IPS-18a (cell line): ENCODE measurements around the gene PPP4R4.

Source experiments
- H3K27ac ChIP-seq: one replicate; pipeline ENCODE4 v1.5.1; 2013; ENCODE audit warnings: low read length
- H3K27me3 ChIP-seq: one replicate; pipeline ENCODE4 v1.6.1; 2013; ENCODE audit warnings: mild to moderate bottlenecking, low read length; ENCODE audit not compliant: control insufficient read depth, insufficient read depth
- H3K36me3 ChIP-seq: one replicate; pipeline ENCODE4 v1.6.1; 2013; ENCODE audit warnings: low read depth, low read length; ENCODE audit not compliant: control insufficient read depth
- H3K4me1 ChIP-seq: one replicate; pipeline ENCODE4 v1.6.1; 2013; ENCODE audit warnings: low read depth, low read length; ENCODE audit not compliant: control insufficient read depth
- H3K4me3 ChIP-seq: one replicate; pipeline ENCODE4 v1.5.1; 2013; ENCODE audit warnings: low read length
- H3K9ac ChIP-seq: one replicate; pipeline ENCODE4 v1.6.1; 2013; ENCODE audit warnings: mild to moderate bottlenecking, low read length, moderate library complexity
- H3K9me3 ChIP-seq: one replicate; pipeline ENCODE4 v1.6.1; 2013; ENCODE audit warnings: low read depth, low read length; ENCODE audit not compliant: control insufficient read depth

PPP4R4 gene

DNA sequence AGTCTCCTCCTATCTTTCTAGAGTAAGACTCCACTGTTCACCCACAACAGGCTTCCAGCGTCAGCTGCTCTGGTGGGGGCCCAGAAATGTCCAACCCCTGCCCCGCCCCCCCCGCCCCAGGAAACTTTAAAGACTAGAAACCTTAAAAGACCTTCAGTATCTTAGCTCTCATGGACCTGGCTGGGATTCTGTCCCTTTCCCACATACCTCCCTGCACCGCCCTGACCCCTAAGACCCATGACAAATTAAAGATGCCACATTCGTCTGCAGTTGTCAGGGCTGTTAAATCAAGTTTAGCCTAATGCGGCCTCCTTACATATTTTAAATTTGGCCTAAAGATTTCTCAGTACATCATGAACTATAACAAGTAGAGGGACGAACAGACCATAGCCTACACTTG, 129.0 kb downstream of the PPP4R4 start:
- H3K27me3 ChIP-seq = no peaks in the 10 kb centered on the region
- no peak overlapping the region for H3K4me3 ChIP-seq
- no peak overlapping the region for H3K9ac ChIP-seq
- no peaks in the 10 kb centered on the region for H3K36me3 ChIP-seq
- H3K9me3 ChIP-seq = no peaks in the 10 kb centered on the region
- H3K27ac ChIP-seq = no peak overlapping the region
- no peaks in the 10 kb centered on the region for H3K4me1 ChIP-seq

DNA sequence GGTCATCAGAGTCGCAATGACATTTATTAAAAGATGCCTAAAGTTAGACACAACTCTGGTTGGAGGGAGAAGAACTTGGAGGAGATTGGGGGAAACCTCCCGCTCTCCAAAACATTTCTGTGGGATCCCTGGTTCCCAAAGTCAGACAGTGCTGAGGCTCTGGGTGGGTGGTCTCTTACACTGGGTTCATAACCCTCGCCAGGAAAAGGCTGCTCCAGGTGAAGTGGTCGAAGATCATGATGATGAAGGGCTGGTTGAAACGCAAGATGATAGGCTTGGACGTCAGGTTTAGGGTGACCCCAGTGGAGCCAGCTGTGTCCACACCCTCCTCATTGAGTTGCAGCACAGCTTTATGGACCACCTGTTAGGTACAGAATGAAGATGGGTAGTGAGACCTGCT, 130.1 kb downstream of the PPP4R4 start:
- no peak overlapping the region for H3K27ac ChIP-seq
- H3K9ac ChIP-seq = no peak overlapping the region
- no peaks in the 10 kb centered on the region for H3K4me1 ChIP-seq
- no peaks in the 10 kb centered on the region for H3K9me3 ChIP-seq
- H3K27me3 ChIP-seq = no peaks in the 10 kb centered on the region
- H3K4me3 ChIP-seq = no peak overlapping the region
- no peaks in the 10 kb centered on the region for H3K36me3 ChIP-seq

GRCh38 chr14:94305620-94306019, 131.5 kb downstream of the PPP4R4 start:
- H3K36me3 ChIP-seq = no peaks in the 10 kb centered on the region

GRCh38 chr14:94306047-94306978, 132.2 kb downstream of the PPP4R4 start:
- no peaks in the 10 kb centered on the region for H3K4me1 ChIP-seq
- no peaks in the 10 kb centered on the region for H3K27me3 ChIP-seq
- no peaks in the 10 kb centered on the region for H3K36me3 ChIP-seq
- no peak overlapping the region for H3K27ac ChIP-seq
- no peak overlapping the region for H3K4me3 ChIP-seq
- H3K9ac ChIP-seq = no peak overlapping the region
- H3K9me3 ChIP-seq = no peaks in the 10 kb centered on the region

More at GRCh38 chr14:94305620-94306019, 131.5 kb downstream of the PPP4R4 start:
- Histone ChIP-seq H3K9me3 (no peaks in the 10 kb centered on the region), H3K27me3 (no peaks in the 10 kb centered on the region), H3K9ac (no peak overlapping the region), H3K27ac (no peak overlapping the region), H3K4me1 (no peaks in the 10 kb centered on the region), H3K4me3 (no peak overlapping the region)

- Histone ChIP-seq H3K27ac (no peak overlapping the region), H3K27me3 (no peaks in the 10 kb centered on the region), H3K36me3 (no peaks in the 10 kb centered on the region), H3K4me1 (no peaks in the 10 kb centered on the region), H3K4me3 (no peak overlapping the region), H3K9me3 (no peaks in the 10 kb centered on the region), H3K9ac (no peak overlapping the region)
Observed at GRCh38 chr14:94307410-94307992, 133.4 kb downstream of the PPP4R4 start.

GRCh38 chr14:94309721-94310120, 135.6 kb downstream of the PPP4R4 start:
- Histone ChIP-seq H3K27me3 (no peaks in the 10 kb centered on the region), H3K9ac (no peak overlapping the region), H3K27ac (no peak overlapping the region), H3K4me1 (no peaks in the 10 kb centered on the region), H3K9me3 (no peaks in the 10 kb centered on the region), H3K36me3 (no peaks in the 10 kb centered on the region), H3K4me3 (no peak overlapping the region)

DNA sequence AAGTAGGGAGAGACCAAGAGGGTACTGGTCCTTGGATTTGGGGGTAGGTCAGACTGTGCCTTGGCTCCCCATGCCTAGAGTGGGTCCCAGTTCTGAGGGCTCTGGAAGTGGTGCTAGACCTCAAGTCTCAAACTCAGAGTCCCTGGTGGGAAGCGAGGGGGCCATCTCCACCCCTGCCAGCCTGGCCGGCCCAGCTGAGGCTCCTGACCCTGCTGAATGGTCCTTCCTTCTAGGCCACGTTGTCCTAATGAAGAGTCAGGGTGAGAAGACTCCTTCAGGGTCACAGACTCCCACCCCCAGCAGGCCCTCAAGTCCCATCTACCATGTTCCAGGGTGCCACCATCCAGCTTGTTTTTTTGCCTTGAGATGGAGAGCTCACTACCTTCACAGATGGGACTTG, 136.1 kb downstream of the PPP4R4 start:
- Histone ChIP-seq H3K9me3 (no peaks in the 10 kb centered on the region), H3K27me3 (no peaks in the 10 kb centered on the region), H3K27ac (no peak overlapping the region), H3K9ac (no peak overlapping the region), H3K4me3 (no peak overlapping the region), H3K36me3 (no peaks in the 10 kb centered on the region), H3K4me1 (no peaks in the 10 kb centered on the region)

DNA sequence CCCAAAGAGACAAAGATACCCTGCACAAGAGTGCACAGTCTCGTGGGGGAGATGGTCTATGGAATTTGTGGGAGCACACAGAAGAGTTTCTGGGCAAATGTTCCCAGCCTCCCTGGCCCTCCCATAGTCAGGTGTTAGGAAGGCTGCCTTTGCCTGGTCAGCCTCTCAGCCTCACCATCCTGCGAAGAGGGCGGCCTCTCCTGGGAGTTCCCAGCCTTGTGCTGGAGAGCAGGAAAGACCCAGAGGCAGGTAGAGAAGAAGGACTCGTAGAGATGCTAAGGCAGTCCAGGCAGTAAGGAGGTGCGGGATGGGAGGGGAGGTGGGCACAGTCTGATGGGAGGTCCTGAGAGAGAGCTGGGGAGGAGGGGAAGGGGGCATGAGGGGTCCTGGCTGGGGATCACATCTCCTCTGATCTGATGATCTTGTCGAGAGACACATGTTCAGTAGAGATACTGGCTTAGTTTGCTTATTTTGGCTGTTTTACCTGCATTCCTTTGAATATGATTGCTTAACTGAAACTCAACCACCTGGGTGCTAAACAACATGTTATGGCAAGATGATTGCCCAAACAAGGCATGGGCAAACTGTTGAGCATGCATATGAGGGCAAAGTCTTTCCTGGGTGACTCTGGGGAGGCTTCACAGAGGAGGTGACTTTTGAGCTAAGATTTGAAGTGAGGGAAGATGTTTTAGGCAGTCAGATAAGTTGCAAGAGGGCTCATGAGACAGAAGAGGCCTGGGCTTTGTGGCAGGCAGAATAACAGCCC, 138.5 kb downstream of the PPP4R4 start:
- H3K4me3 ChIP-seq = no peak overlapping the region
- no peaks in the 10 kb centered on the region for H3K27me3 ChIP-seq
- no peaks in the 10 kb centered on the region for H3K4me1 ChIP-seq
- H3K9me3 ChIP-seq = no peaks in the 10 kb centered on the region
- H3K27ac ChIP-seq = no peak overlapping the region
- H3K9ac ChIP-seq = no peak overlapping the region
- H3K36me3 ChIP-seq = no peaks in the 10 kb centered on the region

GRCh38 chr14:94313991-94314655, 140.0 kb downstream of the PPP4R4 start:
- no peak overlapping the region for H3K27ac ChIP-seq
- H3K36me3 ChIP-seq = no peaks in the 10 kb centered on the region
- no peak overlapping the region for H3K9ac ChIP-seq
- no peaks in the 10 kb centered on the region for H3K4me1 ChIP-seq
- no peaks in the 10 kb centered on the region for H3K27me3 ChIP-seq
- no peaks in the 10 kb centered on the region for H3K9me3 ChIP-seq
- no peak overlapping the region for H3K4me3 ChIP-seq

DNA sequence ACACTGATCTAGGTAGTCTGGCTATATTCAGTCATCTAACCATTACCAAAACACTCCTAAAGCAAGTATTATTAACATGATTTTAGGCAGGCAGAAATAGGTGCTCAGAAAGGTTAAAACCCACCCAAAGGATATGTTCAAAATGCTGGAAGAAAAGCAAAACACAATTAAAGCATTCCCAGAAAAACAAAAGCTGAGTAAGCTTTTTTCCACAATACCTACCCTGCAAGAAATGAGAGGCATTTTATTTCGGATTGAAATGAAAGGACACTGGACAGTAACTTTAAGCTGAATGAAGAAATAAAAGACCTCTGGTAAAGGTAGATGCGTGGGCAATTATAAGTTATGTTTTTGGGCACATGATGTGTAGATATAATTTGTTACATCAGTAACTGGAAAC, 140.8 kb downstream of the PPP4R4 start:
- Histone ChIP-seq H3K9ac (no peak overlapping the region), H3K27me3 (no peaks in the 10 kb centered on the region), H3K4me3 (no peak overlapping the region), H3K9me3 (no peaks in the 10 kb centered on the region), H3K27ac (no peak overlapping the region), H3K4me1 (no peaks in the 10 kb centered on the region), H3K36me3 (no peaks in the 10 kb centered on the region)

DNA sequence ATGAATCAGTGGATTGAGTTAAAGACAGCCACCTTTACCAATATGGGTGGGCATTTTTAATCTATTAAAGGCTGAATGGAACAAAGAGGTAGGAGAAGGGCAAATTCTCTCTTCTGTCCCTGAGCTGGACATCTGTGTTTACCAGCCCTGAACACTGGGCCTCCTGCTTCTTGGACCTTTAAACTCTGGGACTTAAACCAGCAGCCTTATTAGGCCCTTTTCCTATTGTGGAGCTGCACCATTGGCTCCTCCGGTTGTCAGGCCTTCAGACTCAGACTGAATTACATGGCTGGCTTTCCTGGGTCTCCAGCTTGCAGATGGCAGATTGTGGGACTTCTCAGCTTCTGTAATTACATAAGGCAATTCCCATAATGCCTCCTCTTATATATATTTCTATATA, 142.6 kb downstream of the PPP4R4 start:
- Histone ChIP-seq H3K4me1 (no peaks in the 10 kb centered on the region), H3K9ac (no peak overlapping the region)

More for the DNA sequence above, 142.6 kb downstream of the PPP4R4 start:
- Histone ChIP-seq H3K36me3 (no peaks in the 10 kb centered on the region), H3K27ac (no peak overlapping the region), H3K9me3 (no peaks in the 10 kb centered on the region), H3K27me3 (no peaks in the 10 kb centered on the region), H3K4me3 (no peak overlapping the region)
